Measurements from ENCODE around the gene SLC25A19.
"Not testable (repeated sequence)": the region's sequence is repeated elsewhere in the genome, so short reads cannot be mapped to it uniquely, and the experiment has no call there.

SLC25A19 gene

DNA sequence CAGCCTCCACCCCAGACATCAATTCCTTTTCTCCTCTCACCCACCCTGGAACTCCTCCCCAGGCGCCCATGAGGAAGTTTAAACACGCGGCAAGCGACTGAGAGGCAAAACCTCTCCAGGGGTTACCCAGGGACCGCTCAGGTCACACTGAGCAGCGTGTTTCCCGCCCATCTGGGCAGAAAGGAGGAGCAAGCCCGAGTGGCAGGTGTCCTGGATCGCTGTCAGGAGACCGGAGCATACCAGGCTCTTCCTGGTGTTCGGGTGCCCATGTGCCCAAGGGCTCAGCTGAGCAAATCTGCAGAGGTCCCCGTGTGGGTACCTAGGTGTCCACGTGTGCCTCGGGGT is 491 bp downstream of the SLC25A19 start:
- no peak for FAIRE-seq
- TF ChIP-seq POU2F2 (IDR thresholded peaks at IDR 0.05; ENCODE audit: low read depth, low read length) (no peak), POLR2AphosphoS5 (IDR thresholded peaks at IDR 0.05; ENCODE audit: low read depth, low read length) (no peak), TAF1 (IDR thresholded peaks at IDR 0.05; ENCODE audit: low read depth, low read length) (no peak), SPI1 (IDR thresholded peaks at IDR 0.05; ENCODE audit: low read depth, low read length) (no peak), PAX5 (IDR thresholded peaks at IDR 0.05; ENCODE audit: insufficient read depth, low read length, severe bottlenecking) (no peak), POLR2A (IDR thresholded peaks at IDR 0.05; ENCODE audit: low read depth, low read length) (no peak)
- DNase-seq (ENCODE audit: insufficient read length, low spot score), result no peak

DNA sequence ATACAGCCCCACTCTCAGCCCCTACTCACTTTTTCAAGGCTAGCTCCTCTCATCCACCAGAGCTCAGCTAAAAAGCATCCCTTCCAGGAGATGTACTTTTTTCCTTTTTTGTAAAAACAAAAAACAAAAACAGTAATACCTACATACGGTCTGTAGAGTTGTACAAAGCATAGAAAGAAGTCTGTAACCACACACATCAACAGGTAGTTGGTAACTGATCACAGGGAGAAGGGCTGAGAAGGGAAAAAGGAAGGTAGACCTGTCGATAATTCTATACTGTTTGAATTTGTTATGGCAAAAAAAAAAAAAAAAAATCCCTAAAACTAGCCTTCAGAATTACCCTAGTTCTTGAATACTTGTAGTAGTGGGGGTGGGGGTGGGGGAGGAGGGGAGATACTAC is 874 bp downstream of the SLC25A19 start:
- no peak for FAIRE-seq
- no peak for TF ChIP-seq POU2F2 (IDR thresholded peaks at IDR 0.05; ENCODE audit: low read depth, low read length)
- no peak for TF ChIP-seq PAX5 (IDR thresholded peaks at IDR 0.05; ENCODE audit: insufficient read depth, low read length, severe bottlenecking)
- TF ChIP-seq SPI1 (IDR thresholded peaks at IDR 0.05; ENCODE audit: low read depth, low read length), result no peak
- TF ChIP-seq TAF1 (IDR thresholded peaks at IDR 0.05; ENCODE audit: low read depth, low read length), result no peak
- TF ChIP-seq POLR2A (IDR thresholded peaks at IDR 0.05; ENCODE audit: low read depth, low read length), result no peak
- no peak for TF ChIP-seq POLR2AphosphoS5 (IDR thresholded peaks at IDR 0.05; ENCODE audit: low read depth, low read length)

DNA sequence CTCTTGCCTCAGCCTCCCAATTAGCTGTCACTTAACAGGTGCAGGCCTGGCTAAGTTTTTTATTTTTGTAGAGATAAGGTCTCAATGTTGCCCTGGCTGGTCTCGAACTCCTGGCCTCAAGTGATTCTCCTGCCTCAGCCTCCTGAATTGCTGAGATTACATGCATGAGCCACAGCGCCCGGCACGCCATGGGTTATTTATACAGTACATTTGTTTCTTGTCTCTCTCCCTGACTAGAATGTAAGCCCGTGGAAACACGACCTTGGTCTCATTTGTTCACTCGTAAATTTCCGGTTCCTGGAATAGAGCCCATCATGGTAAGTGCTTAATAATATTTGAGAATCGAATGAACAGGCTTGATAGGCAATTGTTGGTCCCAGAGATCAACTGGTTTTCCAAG is 2.0 kb downstream of the SLC25A19 start:
- TF ChIP-seq POLR2AphosphoS5 (IDR thresholded peaks at IDR 0.05; ENCODE audit: low read depth, low read length) (no peak), TAF1 (IDR thresholded peaks at IDR 0.05; ENCODE audit: low read depth, low read length) (no peak), PAX5 (IDR thresholded peaks at IDR 0.05; ENCODE audit: insufficient read depth, low read length, severe bottlenecking) (no peak), POLR2A (IDR thresholded peaks at IDR 0.05; ENCODE audit: low read depth, low read length) (no peak), SPI1 (IDR thresholded peaks at IDR 0.05; ENCODE audit: low read depth, low read length) (no peak), POU2F2 (IDR thresholded peaks at IDR 0.05; ENCODE audit: low read depth, low read length) (no peak)
- DNase-seq (ENCODE audit: insufficient read length, low spot score), result no peak
- no peak for FAIRE-seq

More for the DNA sequence above, 874 bp downstream of the SLC25A19 start:
- DNase-seq (ENCODE audit: insufficient read length, low spot score), result no peak

DNA sequence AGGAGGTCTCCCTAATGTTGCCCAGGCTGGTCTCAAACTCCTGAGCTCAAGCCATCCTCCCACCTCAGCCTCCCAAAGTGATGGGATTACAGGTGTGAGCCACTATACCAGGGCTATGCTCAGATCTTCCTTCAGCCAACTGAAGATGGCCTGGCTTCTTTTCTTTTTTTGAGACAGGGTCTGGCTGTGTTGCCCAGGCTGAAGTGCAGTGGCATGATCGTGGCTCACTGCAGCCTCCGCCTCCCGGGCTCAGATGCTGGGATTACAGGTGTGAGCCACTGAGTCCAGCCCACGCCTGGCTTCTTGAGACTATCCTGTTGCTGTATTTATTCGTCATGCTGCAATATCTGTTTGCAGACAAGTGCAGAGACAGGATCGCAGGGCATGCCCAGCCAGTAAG is 4.1 kb downstream of the SLC25A19 start:
- no peak for FAIRE-seq

DNA sequence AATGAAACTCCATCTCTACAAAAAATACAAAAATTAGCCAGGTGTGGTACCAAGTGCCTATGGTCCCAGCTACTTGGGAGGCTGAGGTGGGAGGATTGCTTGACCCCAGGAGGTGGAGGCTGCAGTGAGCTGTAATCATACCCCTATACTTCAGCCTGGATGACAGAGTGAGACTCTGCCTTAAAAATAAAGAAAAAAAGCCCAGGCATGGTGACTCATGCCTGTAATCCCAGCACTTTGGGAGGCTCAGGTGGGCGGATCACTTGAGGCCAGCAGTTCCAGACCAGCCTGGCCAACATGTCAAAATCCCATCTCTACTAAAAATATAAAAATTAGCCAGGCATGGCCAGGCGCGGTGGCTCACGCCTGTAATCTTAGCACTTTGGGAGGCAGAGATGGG is 9.0 kb downstream of the SLC25A19 start:
- FAIRE-seq; DNase-seq (ENCODE audit: insufficient read length, low spot score): not testable (repeated sequence)

More for the DNA sequence above, 4.1 kb downstream of the SLC25A19 start:
- no peak for DNase-seq (ENCODE audit: insufficient read length, low spot score)
- TF ChIP-seq POLR2A (IDR thresholded peaks at IDR 0.05; ENCODE audit: low read depth, low read length) (no peak), TAF1 (IDR thresholded peaks at IDR 0.05; ENCODE audit: low read depth, low read length) (no peak), POLR2AphosphoS5 (IDR thresholded peaks at IDR 0.05; ENCODE audit: low read depth, low read length) (no peak)

DNA sequence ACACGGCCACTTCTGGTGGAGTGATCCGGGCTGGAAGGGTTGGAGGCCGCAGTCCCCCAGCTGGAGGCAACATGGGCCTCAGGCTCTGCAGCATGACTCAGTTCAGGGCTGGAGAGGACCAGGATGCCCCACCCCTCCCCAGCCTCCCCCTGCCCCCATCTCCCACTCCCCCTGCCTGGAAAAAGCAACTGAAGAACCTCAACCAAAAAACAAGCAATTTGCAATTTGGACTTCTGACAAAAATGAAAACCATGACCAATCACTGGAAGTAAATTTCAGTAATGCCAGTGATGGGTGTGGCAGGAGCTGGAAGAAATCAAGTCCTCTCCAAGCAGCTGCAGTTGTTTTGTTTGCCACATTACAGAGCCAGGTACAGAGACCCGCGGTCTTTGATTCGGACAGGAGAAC is 11.6 kb downstream of the SLC25A19 start:
- TF ChIP-seq PAX5 (IDR thresholded peaks at IDR 0.05; ENCODE audit: insufficient read depth, low read length, severe bottlenecking) (no peak), POU2F2 (IDR thresholded peaks at IDR 0.05; ENCODE audit: low read depth, low read length) (no peak), POLR2A (IDR thresholded peaks at IDR 0.05; ENCODE audit: low read depth, low read length) (no peak)
- DNase-seq (ENCODE audit: insufficient read length, low spot score), result no peak
- FAIRE-seq, result no peak

DNA sequence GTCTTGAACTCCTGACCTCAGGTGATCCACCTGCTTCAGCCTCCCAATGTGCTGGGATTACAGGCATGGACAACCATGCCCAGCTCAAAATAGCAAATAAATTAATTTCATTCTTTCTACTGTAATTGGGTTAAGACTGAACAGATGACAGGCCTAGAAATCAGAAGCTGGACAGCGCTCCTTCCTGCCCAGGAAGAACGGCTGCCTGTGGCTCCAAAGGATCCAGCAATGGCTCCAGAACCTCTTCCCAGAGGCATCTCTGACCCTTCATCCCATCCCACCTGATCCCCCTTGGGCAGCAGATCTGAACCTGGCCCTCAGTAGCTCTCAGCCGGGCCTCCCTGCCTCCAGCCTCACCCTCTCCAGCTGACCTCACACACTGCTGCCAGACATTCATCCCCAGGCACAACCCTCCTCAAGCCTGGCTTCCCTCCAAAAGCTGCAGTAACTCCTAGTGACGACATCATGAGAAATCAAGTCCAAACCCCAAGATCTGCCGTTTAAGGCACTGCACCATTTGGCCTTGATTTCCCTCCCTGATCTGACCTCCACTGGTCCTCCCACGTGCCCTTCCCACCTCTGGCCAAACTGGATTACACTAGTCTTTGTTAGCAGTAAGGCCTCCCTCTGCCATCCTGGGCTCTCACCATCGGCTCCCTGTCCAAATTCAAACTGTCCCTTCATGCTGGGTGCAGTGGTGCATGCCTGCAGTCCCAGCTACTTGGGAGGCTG is 15.1 kb downstream of the SLC25A19 start:
- no peak for FAIRE-seq
- no peak for DNase-seq (ENCODE audit: insufficient read length, low spot score)
- TF ChIP-seq TAF1 (IDR thresholded peaks at IDR 0.05; ENCODE audit: low read depth, low read length), result no peak
- peak; percentile 38; the same call in 1 of the 2 replicates for TF ChIP-seq POLR2A (IDR thresholded peaks at IDR 0.05; ENCODE audit: low read depth, low read length)
- TF ChIP-seq PAX5 (IDR thresholded peaks at IDR 0.05; ENCODE audit: insufficient read depth, low read length, severe bottlenecking), result no peak
- TF ChIP-seq POU2F2 (IDR thresholded peaks at IDR 0.05; ENCODE audit: low read depth, low read length), result no peak
- TF ChIP-seq SPI1 (IDR thresholded peaks at IDR 0.05; ENCODE audit: low read depth, low read length), result no peak
- TF ChIP-seq POLR2AphosphoS5 (IDR thresholded peaks at IDR 0.05; ENCODE audit: low read depth, low read length), result 0 out of 2 replicates have a peak, but pooled peaks have one; percentile 20

DNA sequence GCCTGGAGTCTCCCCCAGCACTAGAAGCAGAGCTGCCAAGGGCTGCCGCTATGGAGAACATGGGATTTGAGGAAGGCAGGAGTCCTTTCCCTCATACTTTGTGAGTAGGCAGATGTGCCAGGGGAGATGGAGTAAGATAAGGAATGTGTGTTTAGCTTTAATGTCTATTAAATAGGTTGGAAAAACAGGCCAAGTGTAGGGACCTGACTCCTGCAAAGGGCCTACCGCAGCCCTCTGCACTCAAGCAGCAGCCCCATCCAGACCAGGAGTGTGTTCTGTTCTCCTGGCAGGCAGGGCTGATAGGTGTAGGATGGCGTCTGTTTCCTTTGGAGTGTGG is 16.4 kb downstream of the SLC25A19 start:
- no peak for DNase-seq (ENCODE audit: insufficient read length, low spot score)
- TF ChIP-seq TAF1 (IDR thresholded peaks at IDR 0.05; ENCODE audit: low read depth, low read length), result no peak
- peak; percentile 2; the same call in 1 of the 2 replicates for TF ChIP-seq POLR2A (IDR thresholded peaks at IDR 0.05; ENCODE audit: low read depth, low read length)
- FAIRE-seq, result no peak

DNA sequence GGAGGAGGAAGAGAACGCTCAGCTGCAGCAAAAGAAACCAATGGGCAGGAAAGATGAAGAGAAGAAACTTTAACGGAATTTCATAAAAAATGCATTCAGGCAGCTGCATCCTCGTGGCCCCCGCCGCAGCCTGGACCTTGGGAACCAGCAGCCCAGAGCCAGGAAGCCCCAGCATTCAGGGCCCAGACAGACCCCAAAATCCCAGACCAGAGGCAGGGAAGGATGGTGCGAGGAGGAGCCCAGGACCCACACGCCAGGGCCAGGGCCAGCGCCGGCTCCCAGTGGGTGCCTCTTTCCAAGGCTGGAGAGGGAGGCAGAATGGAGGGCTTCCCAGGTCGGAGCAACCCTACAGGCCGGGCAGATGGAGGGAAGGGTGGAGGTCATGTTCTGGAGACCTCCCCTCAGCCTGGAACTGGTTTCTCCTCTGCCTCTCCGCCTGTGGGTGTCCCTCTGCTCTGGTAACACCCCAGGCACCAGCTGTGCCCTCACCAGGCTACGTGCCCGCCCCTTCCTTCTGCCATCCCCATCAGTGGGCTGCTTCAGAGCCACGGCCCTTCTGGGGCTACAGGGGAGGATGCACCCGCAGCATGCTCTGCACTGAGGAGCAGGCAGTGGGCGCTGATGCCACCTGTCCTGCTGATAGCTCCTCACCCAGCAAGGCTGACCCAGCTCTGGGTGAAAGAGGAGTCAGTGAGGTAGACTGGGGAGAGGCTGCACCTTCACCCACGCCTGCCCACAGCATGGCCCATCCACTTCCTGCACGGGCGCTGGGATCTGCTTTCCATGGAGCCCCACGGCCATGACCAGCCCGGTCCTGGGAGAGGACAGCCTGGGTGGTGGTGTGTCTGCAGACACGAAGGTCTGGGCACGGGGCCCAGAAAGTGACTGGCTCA is 17.0 kb downstream of the SLC25A19 start:
- DNase-seq (ENCODE audit: insufficient read length, low spot score) (no peak), FAIRE-seq (peak; percentile 80)
- TF ChIP-seq SPI1 (IDR thresholded peaks at IDR 0.05; ENCODE audit: low read depth, low read length) (no peak), PAX5 (IDR thresholded peaks at IDR 0.05; ENCODE audit: insufficient read depth, low read length, severe bottlenecking) (no peak), POU2F2 (IDR thresholded peaks at IDR 0.05; ENCODE audit: low read depth, low read length) (no peak; the same call in 1 of the 2 replicates), POLR2A (IDR thresholded peaks at IDR 0.05; ENCODE audit: low read depth, low read length) (peak; percentile 66), POLR2AphosphoS5 (IDR thresholded peaks at IDR 0.05; ENCODE audit: low read depth, low read length) (peak; percentile 60; the same call in 1 of the 2 replicates)

All from GM12891 (cell line).